Esophagus squamous epithelium (tissue), 4 donors: ENCODE data around the gene PRKCE.

Experiments used
- CTCF ChIP-seq, 6 experiments: fragments of 450-650 bp in 4 of 6; fragments of 200-600 bp in 2 of 6; sonication (generic) in 2 of 6; IDR thresholded peaks; one replicate each; pipeline ENCODE4 v1.5.1; 2016 to 2019; ENCODE audit warnings: antibody characterized with exemption in 6 of 6, mild to moderate bottlenecking in 4 of 6, moderate library complexity in 4 of 6
- POLR2A ChIP-seq, 4 donors: fragments of 450-650 bp; IDR thresholded peaks; one replicate each; pipeline ENCODE4 v1.6.1; 2017; ENCODE audit warnings: antibody characterized with exemption in 4 of 4, mild to moderate bottlenecking in 4 of 4, moderate library complexity in 3 of 4

GRCh38 chr2:46117379-46117778 is 465.9 kb downstream of the PRKCE start:
- no peak for TF ChIP-seq CTCF (IDR thresholded peaks at IDR 0.05)
- no peak for TF ChIP-seq POLR2A (IDR thresholded peaks at IDR 0.05)
